Sigmoid colon (tissue), 7 donors: ENCODE measurements around the gene CCDC17. TPM values are rescaled to one million over a fixed set of nuclear protein-coding genes. Genes with fewer than 3 reads are reported as not detected.

Experiments
- DNase-seq: peaks from one replicate; pipeline ENCODE4 v3.0.0-alpha.2; 2019
- H3K27ac ChIP-seq, 4 donors: fragments of 200-600 bp; sonication (generic); one replicate each; pipeline ENCODE4 v1.5.1; 2016 to 2019; ENCODE audit warnings: mild to moderate bottlenecking in 1 of 4
- H3K27me3 ChIP-seq, 3 donors: fragments of 200-600 bp; sonication (generic); one replicate each; pipeline ENCODE4 v1.5.1; 2019; ENCODE audit warnings: mild to moderate bottlenecking in 1 of 3
- H3K36me3 ChIP-seq, 4 donors: fragments of 200-600 bp; sonication (generic); one replicate each; pipeline ENCODE4 v1.5.1; 2016 to 2019
- H3K4me1 ChIP-seq, 4 donors: fragments of 200-600 bp; sonication (generic); one replicate each; pipeline ENCODE4 v1.5.1; 2017 to 2019
- H3K4me3 ChIP-seq, 4 donors: fragments of 200-600 bp; sonication (generic); one replicate each; pipeline ENCODE4 v1.5.1; 2017 to 2019; ENCODE audit warnings: mild to moderate bottlenecking in 2 of 4, moderate library complexity in 1 of 4
- H3K9me3 ChIP-seq, 4 donors: fragments of 200-600 bp in 3 of 4; sonication (generic) in 3 of 4; one replicate each; pipeline versions ENCODE4 v1.5.1 to v1.6.1; 2013 to 2019
- CTCF ChIP-seq, 4 experiments: fragments of 450-650 bp in 3 of 4; fragments of 200-600 bp in 1 of 4; IDR thresholded peaks; one replicate each; pipeline ENCODE4 v1.5.1; 2016 to 2019; ENCODE audit warnings: antibody characterized with exemption in 4 of 4, mild to moderate bottlenecking in 3 of 4, moderate library complexity in 2 of 4
- EP300 ChIP-seq, 4 donors: sonication (generic); formaldehyde crosslinking; IDR thresholded peaks; one replicate each; pipeline ENCODE4 v1.6.1; 2017; ENCODE audit warnings: antibody characterized with exemption in 4 of 4
- POLR2A ChIP-seq, 2 donors: fragments of 450-650 bp; IDR thresholded peaks; one replicate each; pipeline ENCODE4 v1.6.1; 2016; ENCODE audit warnings: antibody characterized with exemption in 2 of 2, mild to moderate bottlenecking in 2 of 2, moderate library complexity in 2 of 2
- POLR2AphosphoS5 ChIP-seq, 4 donors: sonication (generic); formaldehyde crosslinking; IDR thresholded peaks; one replicate each; pipeline ENCODE4 v1.6.1; 2017; ENCODE audit warnings: antibody characterized with exemption in 4 of 4
- WGBS, 2 donors: extraction: QIAGEN DNeasy Blood & Tissue Kit; methylation state at CpG; one replicate each; pipeline ENCODE4 v1.1.7; 2013; 5-methylcytosine and 5-hydroxymethylcytosine counted together
- intact Hi-C: fragments of 100-400 bp; cut with DNase I; formaldehyde crosslinking; loops from one replicate; pipeline ENCODE4 v1.15.1; 2023
- polyA plus RNA-seq, 3 donors: library from polyadenylated mRNA; stranded (reverse); fragments of 200-250 nt; gene quantifications; one replicate each; pipeline ENCODE4 v1.2.3, GENCODE V29; 2013
- small RNA-seq, 3 donors: library from RNA; depleted of rRNA; stranded (forward); fragments of <200 nt; gene quantifications; one replicate each; pipeline ENCODE3, GENCODE V24; 2016
- total RNA-seq, 4 donors: library from RNA; depleted of rRNA; stranded (reverse); fragments of >200 nt; gene quantifications; one replicate each; pipeline ENCODE4 v1.1.0, GENCODE V29; 2016
- donor health status: healthy with polysubstance abuse.
- donor health status: Bipolar disorder and iron deficiency.
- donor health status: healthy.

The CCDC17 gene
- total and polyA plus RNA-seq, 7 donors = 0.82 to 2.6 (median 1.4) TPM

GRCh38 chr1:45583264-45583665 lies 40.6 kb downstream of the CCDC17 start:
- TF ChIP-seq EP300 (IDR thresholded peaks at IDR 0.05) (no peak), POLR2A (IDR thresholded peaks at IDR 0.05) (no peak), POLR2AphosphoS5 (IDR thresholded peaks at IDR 0.05) (no peak), CTCF (IDR thresholded peaks at IDR 0.05) (no peak)
- Histone ChIP-seq H3K4me1 (peaks cover 0 to 31% (median 23%) of the 10 kb centered on the region in 4 donors), H3K9me3 (no peaks in the 10 kb centered on the region), H3K4me3 (peak overlapping the region; percentile 79 to 98 (median 82)), H3K27me3 (no peaks in the 10 kb centered on the region), H3K36me3 (no peaks in the 10 kb centered on the region), H3K27ac (peak overlapping the region; percentile 92 to 98 (median 94))
- intact Hi-C loops = loop anchor here (10.0 kb wide), 1 partner anchor 568 kb away; the partner anchor contains the start of genes HECTD3 and UROD
- WGBS, 2 donors = 0% methylated on average over 19 of the region's 19 CpGs
- peak; percentile 99 for DNase-seq

- H3K27me3 ChIP-seq = no peaks in the 10 kb centered on the region
- TF ChIP-seq CTCF (IDR thresholded peaks at IDR 0.05) = no peak
- TF ChIP-seq EP300 (IDR thresholded peaks at IDR 0.05) = no peak
- TF ChIP-seq POLR2A (IDR thresholded peaks at IDR 0.05) = no peak
- TF ChIP-seq POLR2AphosphoS5 (IDR thresholded peaks at IDR 0.05) = no peak
- intact Hi-C loops = no loop called here
- no peak overlapping the region for H3K27ac ChIP-seq
- DNase-seq = no peak
- 92 to 94% methylated on average over 7 of the region's 7 CpGs for WGBS, 2 donors
- H3K9me3 ChIP-seq = no peaks in the 10 kb centered on the region
- H3K4me1 ChIP-seq = no peaks in the 10 kb centered on the region
- no peak overlapping the region for H3K4me3 ChIP-seq
- H3K36me3 ChIP-seq = peaks cover 0 to 8% (median 0%) of the 10 kb centered on the region in 4 donors
Observed at GRCh38 chr1:45574105-45574626, 49.7 kb downstream of the CCDC17 start.

- H3K4me3 ChIP-seq = no peak overlapping the region
- WGBS, 2 donors = 54 to 76% methylated on average over 3 of the region's 3 CpGs
- intact Hi-C loops = no loop called here
- peak; percentile 15 for DNase-seq
- no peaks in the 10 kb centered on the region for H3K9me3 ChIP-seq
- H3K4me1 ChIP-seq = no peaks in the 10 kb centered on the region
- TF ChIP-seq EP300 (IDR thresholded peaks at IDR 0.05) (no peak), CTCF (IDR thresholded peaks at IDR 0.05) (no peak), POLR2AphosphoS5 (IDR thresholded peaks at IDR 0.05) (no peak), POLR2A (IDR thresholded peaks at IDR 0.05) (no peak)
- H3K36me3 ChIP-seq = peaks cover 0 to 17% (median 5%) of the 10 kb centered on the region in 4 donors
- H3K27ac ChIP-seq = no peak overlapping the region
- H3K27me3 ChIP-seq = no peaks in the 10 kb centered on the region
Observed at GRCh38 chr1:45573231-45573804, 50.5 kb downstream of the CCDC17 start.

GRCh38 chr1:45570631-45571030 lies 53.2 kb downstream of the CCDC17 start:
- DNase-seq = no peak
- 84 to 90% methylated on average over 4 of the region's 4 CpGs for WGBS, 2 donors
- H3K36me3 ChIP-seq = peaks cover 0 to 38% (median 23%) of the 10 kb centered on the region in 4 donors
- intact Hi-C loops = loop anchor here (1.0 kb wide), 2 partner anchors 58 to 210 kb away; no protein-coding TSS in a partner anchor
- no peaks in the 10 kb centered on the region for H3K27me3 ChIP-seq
- no peaks in the 10 kb centered on the region for H3K9me3 ChIP-seq
- H3K4me1 ChIP-seq = peaks cover 0 to 12% (median 6%) of the 10 kb centered on the region in 4 donors
- H3K27ac ChIP-seq = no peak overlapping the region
- H3K4me3 ChIP-seq = no peak overlapping the region
- TF ChIP-seq POLR2A (IDR thresholded peaks at IDR 0.05) (no peak), POLR2AphosphoS5 (IDR thresholded peaks at IDR 0.05) (no peak), CTCF (IDR thresholded peaks at IDR 0.05) (no peak), EP300 (IDR thresholded peaks at IDR 0.05) (no peak)

Small RNAs within 50 kb of the gene (small RNA-seq; reads per million reads assigned to genes)
- 0 reads per million in 3 donors for gene AL355480.1
- 0 reads per million in 3 donors for gene AL355480.2
- gene AL355480.3 = 0 reads per million in 3 donors
- 0 reads per million in 3 donors for gene AL355480.4

Other genes starting within 250 kb of the CCDC17 start
- 1 to 10 TPM; 4.3 to 7.8 (median 7.0) TPM for gene TESK2, start 132.9 kb downstream of the CCDC17 start, total RNA-seq
- 1 to 10 TPM; 5.8 to 9.2 (median 7.8) TPM for gene TESK2, start 132.9 kb downstream of the CCDC17 start, polyA plus RNA-seq
- 1 to 10 TPM in 1 of 4 donors, under 1 TPM in 3; 0.27 to 1.1 (median 0.77) TPM for gene CCDC163, start 124.0 kb downstream of the CCDC17 start, total RNA-seq
- 1 to 10 TPM in 1 of 3 donors, under 1 TPM in 1, not detected in 1; 0.69 to 3.4 TPM for gene CCDC163, start 124.0 kb downstream of the CCDC17 start, polyA plus RNA-seq
- 1 to 10 TPM in 3 of 4 donors, under 1 TPM in 1; 0.83 to 3.9 (median 1.9) TPM for gene MMACHC, start 123.8 kb downstream of the CCDC17 start, total RNA-seq
- 1 to 10 TPM; 1.2 to 5.9 (median 3.0) TPM for gene MMACHC, start 123.8 kb downstream of the CCDC17 start, polyA plus RNA-seq
- gene PRDX1, start 102.2 kb downstream of the CCDC17 start, total RNA-seq = 100 to 1,000 TPM; 169 to 257 (median 224) TPM
- 100 to 1,000 TPM; 470 to 661 (median 517) TPM for gene PRDX1, start 102.2 kb downstream of the CCDC17 start, polyA plus RNA-seq
- 10 to 100 TPM; 39.6 to 64.2 (median 55.1) TPM for gene AKR1A1, start 73.2 kb downstream of the CCDC17 start, total RNA-seq
- gene AKR1A1, start 73.2 kb downstream of the CCDC17 start, polyA plus RNA-seq = 100 to 1,000 TPM; 175 to 234 (median 217) TPM
- gene NASP, start 40.0 kb downstream of the CCDC17 start, total RNA-seq = 10 to 100 TPM; 64.8 to 80.3 (median 75.4) TPM
- 100 to 1,000 TPM in 2 of 3 donors, 10 to 100 TPM in 1; 76.8 to 159 (median 133) TPM for gene NASP, start 40.0 kb downstream of the CCDC17 start, polyA plus RNA-seq
- gene GPBP1L1, start 62.5 kb upstream of the CCDC17 start, total RNA-seq = 100 to 1,000 TPM in 3 of 4 donors, 10 to 100 TPM in 1; 94.5 to 142 (median 130) TPM
- 100 to 1,000 TPM in 1 of 3 donors, 10 to 100 TPM in 2; 77.5 to 109 (median 83.6) TPM for gene GPBP1L1, start 62.5 kb upstream of the CCDC17 start, polyA plus RNA-seq
- 10 to 100 TPM; 17.5 to 31.0 (median 25.9) TPM for gene TMEM69, start 64.1 kb upstream of the CCDC17 start, total RNA-seq
- 10 to 100 TPM; 12.7 to 25.7 (median 22.2) TPM for gene TMEM69, start 64.1 kb upstream of the CCDC17 start, polyA plus RNA-seq
- gene IPP, start 126.6 kb upstream of the CCDC17 start, total RNA-seq = 10 to 100 TPM; 11.2 to 15.3 (median 11.6) TPM
- 1 to 10 TPM; 6.9 to 7.3 (median 7.2) TPM for gene IPP, start 126.6 kb upstream of the CCDC17 start, polyA plus RNA-seq
- gene MAST2, start 179.6 kb upstream of the CCDC17 start, total RNA-seq = 10 to 100 TPM; 19.3 to 54.0 (median 30.3) TPM
- gene MAST2, start 179.6 kb upstream of the CCDC17 start, polyA plus RNA-seq = 10 to 100 TPM; 20.4 to 43.7 (median 38.8) TPM